Activated CD4-positive, alpha-beta T cell treated with anti-CD3 and anti-CD28 coated beads, Interleukin-2, amount 50 U/mL, for 1 hour (primary cell): ENCODE data around the gene MAGI2.
"Not testable (repeated sequence)": the region's sequence is repeated elsewhere in the genome, so short reads cannot be mapped to it uniquely, and the experiment has no call there.

Experiments
- DNase-seq: peaks from one replicate; pipeline ENCODE4 v3.0.0-alpha.2; 2020

The MAGI2 gene

GRCh38 chr7:79442766-79443165 lies 10.7 kb downstream of the MAGI2 start:
- DNase-seq, result not testable (repeated sequence)

DNA sequence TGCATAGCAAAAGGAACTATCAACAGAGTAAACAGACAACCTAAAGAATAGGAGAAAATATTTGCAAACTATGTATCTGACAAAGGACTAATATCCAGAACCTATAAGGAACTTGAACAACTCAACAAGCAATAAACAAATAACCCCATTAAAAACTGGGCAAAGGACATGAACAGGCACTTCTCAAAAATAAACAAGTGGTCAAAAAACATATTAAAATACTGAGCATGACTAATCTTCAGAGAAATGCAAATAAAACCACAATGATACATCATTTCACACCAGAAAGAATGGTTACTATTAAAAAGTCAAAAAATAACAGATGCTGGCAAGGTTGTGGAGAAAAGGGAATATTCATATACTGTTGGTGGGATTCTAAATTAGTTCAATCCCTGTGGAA lies 17.1 kb downstream of the MAGI2 start:
- no peak for DNase-seq

GRCh38 chr7:79434867-79435266 lies 18.6 kb downstream of the MAGI2 start:
- DNase-seq, result no peak

DNA sequence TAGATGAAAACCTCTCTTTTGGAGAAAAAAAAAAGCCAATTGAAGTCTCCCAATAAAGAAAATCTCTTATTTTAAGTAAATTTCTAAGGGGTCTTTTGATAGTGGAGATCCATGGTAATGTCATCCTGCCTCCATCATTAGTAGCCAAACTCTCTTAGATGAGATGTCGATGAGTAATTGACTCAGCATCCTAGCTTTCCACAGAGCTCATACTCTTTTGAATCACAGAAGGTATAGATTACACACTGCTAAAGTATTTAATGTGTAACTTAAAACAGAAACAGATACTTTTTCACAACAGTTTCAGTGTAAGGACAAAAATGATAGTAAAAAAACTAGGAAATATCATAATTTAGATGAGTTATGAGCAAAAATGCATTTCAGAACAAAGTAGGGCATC lies 19.4 kb downstream of the MAGI2 start:
- DNase-seq, result no peak

- no peak for DNase-seq
Measured at GRCh38 chr7:79430391-79430790, 23.1 kb downstream of the MAGI2 start.

- no peak for DNase-seq
Measured at GRCh38 chr7:79425665-79426064, 27.8 kb downstream of the MAGI2 start.

DNA sequence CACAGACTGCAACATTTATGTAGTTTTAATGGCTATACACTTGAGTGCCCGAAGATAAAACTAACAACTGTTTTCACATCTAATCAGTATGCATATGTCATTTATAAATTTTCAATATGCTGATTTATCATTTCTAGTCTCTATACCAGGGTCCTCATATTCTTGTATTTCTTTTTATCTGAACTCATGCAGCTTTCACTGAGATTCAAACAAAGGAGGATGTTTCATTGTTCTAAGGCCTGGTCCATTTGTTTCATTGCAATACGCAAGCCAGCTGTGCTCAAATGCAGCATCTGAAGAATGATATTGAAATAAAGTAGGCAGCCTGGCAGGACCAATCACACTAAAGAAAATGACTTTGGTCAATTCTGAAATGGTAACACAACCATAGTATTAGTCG lies 31.7 kb downstream of the MAGI2 start:
- DNase-seq, result no peak

DNA sequence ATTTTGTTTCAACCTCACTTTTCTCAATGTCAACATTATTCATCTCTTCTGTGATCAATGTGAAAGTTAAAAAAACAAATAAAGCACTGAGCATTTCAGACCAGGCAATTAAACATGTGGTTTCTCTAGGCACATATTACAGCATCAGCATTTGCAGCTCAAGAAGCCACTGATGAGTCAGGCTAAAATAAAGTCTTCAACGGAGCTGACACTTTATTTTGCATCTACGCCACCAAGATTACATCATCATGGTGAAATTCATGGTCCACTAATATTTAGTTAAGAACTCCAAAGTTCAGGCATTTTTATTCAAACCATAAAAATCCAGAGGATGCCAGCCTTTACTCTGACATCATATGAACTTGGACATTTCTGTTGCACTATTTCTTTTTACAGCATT lies 33.0 kb downstream of the MAGI2 start:
- DNase-seq, result no peak

DNA sequence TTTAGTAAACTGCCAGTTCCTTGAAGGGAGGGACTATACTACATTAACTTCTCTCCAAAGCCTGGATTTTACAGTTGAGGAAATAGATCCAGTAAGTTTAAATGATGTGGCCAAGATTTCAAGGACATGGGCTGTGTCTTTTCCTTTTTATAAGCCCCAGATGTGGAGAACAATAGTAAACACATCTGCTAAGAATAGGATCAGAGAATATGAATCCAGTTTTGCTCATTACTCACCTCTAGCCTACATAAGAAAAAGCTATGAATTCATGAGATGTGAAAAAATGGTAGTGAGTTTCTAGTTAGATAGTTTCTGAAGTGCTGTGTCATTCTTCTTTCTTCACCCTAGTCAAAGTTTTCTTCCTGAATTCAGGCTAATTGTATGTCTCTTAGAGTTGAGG lies 38.6 kb downstream of the MAGI2 start:
- no peak for DNase-seq

GRCh38 chr7:79412915-79413314 lies 40.6 kb downstream of the MAGI2 start:
- DNase-seq, result no peak

DNA sequence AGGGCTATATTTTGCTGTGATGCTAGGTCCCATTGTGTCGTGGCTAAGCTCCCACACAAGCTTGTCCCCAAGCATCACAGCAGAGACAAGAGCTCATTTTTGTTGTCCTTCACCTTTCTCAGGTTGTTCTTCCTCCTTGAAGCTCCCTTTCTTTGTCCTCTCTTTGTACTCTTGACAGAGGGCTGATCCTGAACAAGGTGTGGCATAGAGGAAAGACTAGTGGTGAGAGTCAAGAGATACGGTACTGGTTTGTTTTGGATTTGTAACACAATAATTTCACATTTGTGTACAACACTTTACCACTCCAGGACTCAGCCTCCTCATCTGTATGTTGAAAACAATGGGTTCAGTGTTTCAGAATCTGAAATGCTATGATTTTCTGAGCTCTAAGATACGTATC lies 41.0 kb downstream of the MAGI2 start:
- no peak for DNase-seq

- DNase-seq, result no peak
Measured at GRCh38 chr7:79410345-79410744, 43.1 kb downstream of the MAGI2 start.

DNA sequence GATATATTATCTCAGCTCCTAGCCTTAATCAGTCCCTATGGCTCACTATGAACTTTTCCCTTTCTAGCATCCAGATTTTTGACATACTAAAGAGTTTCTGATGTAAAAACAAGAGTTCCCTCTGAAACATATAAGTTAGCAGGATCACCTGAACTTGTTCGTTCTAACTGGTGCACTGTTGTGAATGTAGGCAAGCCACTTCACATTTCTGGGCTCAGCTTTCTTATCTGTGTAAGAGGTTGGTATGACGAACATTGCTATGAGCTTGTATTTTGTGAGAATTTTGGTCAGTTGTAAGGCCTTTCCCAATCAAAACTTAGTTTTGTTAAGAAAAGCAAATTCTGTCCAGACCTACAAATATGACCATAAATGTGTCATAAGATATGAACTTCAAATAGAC lies 46.1 kb downstream of the MAGI2 start:
- no peak for DNase-seq

- no peak for DNase-seq
Measured at GRCh38 chr7:79406371-79406770, 47.1 kb downstream of the MAGI2 start.

GRCh38 chr7:79405368-79405767 lies 48.1 kb downstream of the MAGI2 start:
- no peak for DNase-seq

DNA sequence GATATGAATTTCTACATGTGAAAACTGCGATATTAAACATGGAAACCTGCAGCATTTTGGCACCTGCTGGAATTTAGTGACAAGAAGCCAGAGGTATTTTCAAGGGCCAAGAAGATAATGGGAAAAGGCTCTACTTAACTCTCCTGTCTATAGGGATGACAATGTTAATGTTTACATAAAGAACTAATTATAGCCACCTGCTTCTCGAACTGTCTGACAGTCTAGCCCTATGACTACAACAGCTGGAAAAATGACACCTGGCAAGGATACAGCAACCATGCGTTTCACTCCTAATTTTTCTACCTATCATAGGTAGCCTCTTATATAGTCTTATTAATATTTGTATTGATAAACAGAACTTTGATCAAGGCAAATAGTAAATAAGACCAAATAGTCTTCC lies 49.6 kb downstream of the MAGI2 start:
- no peak for DNase-seq

DNA sequence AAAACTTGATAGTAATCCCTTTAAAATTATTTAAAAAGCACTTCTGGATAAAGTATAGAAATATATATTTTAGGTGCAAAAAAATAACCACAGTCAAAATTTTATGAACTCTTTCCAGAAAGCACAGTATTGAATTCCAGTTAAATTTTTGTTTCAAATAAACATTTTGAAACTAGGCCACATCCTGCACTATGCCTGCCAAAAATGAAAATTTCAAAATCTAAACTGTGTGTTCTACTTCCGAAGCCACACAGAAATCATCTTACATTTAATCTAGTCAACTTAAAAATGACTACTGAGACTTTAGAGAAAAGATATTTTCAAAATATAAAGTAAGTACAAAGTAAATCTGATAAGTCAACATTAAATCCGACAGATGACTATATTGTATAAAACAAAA lies 50.0 kb downstream of the MAGI2 start:
- DNase-seq, result no peak

DNA sequence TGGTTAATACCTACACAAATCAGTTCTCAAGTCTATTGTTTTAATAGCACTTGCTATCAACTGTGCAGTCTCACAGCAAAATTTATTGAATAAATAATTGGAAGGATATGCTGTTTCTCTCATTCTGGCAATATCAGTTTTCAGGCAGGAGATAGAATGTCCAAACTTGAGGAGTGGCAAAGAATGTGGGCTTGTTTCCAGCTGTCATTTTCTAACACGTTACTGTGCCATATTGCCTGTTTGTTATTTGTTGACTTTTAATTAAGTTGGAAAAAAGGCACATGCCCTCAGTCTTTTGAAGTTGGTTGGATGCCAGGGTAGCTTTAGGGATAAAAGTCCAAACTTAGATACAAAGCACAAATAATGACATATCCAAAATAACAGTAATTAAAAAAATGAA lies 52.2 kb downstream of the MAGI2 start:
- no peak for DNase-seq

GRCh38 chr7:79400222-79400621 lies 53.2 kb downstream of the MAGI2 start:
- no peak for DNase-seq

DNA sequence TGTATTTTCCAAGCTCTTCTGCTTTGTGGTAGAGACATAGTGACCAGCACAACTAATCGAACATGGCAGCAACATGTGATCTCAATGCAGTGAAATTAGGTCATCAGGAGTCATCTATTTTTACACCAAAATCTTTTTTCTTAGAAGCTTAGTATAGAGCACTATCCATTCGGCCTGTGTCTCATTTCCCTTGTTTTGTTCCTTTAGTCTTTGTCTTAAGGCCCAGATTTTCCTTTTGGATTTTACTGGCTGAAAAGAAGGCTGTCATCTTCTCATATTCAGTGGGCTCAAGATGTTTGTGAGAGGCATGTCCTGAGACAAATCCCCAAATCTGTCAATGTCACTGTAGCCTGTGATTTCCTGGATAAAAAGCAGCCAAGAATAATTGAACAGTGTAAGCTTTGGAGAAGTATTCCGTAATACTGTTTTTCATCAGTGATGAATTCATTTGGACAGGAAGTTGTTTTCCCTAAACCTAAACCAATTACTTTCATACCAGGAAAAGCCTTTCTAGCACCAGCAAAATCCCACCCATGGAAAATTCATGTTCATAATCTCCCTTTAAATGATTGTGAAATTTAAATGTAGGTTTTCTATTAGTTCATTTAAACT lies 55.2 kb downstream of the MAGI2 start:
- DNase-seq, result no peak

GRCh38 chr7:79386688-79387422 lies 66.6 kb downstream of the MAGI2 start:
- DNase-seq, result no peak

DNA sequence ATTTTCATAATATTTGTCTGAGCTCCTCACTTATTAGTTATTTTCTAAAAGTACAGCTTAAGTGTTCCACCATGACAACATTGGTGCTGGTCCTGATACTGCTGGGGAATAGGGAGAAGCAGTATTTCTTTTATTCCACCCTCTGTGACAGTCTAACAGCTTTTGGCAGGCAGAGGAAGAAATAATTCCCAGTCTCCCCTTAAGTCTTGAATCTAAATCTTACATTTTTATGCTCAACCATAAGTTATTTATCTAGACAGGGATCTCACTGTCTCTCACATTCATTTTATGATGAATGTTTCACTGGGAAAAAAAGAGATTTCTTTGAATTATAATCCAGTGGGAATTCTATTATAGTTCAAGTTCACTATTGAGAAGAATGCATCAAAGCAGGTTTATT lies 71.5 kb downstream of the MAGI2 start:
- no peak for DNase-seq

GRCh38 chr7:79377097-79377496 lies 76.4 kb downstream of the MAGI2 start:
- no peak for DNase-seq

GRCh38 chr7:79376299-79377025 lies 77.0 kb downstream of the MAGI2 start:
- DNase-seq, result no peak
